Thyroid gland (tissue), 4 donors: ENCODE data around the gene ACVRL1.

Experiments
- POLR2A ChIP-seq, 2 donors: fragments of 450-650 bp; IDR thresholded peaks; one replicate each; pipeline ENCODE4 v1.6.1; 2017; ENCODE audit warnings: antibody characterized with exemption in 2 of 2, mild to moderate bottlenecking in 2 of 2, moderate library complexity in 1 of 2
- TF ChIP-seq, protein P1 (sequence below), 6 experiments: fragments of 200-600 bp in 3 of 6; fragments of 450-650 bp in 3 of 6; sonication (generic) in 3 of 6; IDR thresholded peaks; one replicate each; pipeline ENCODE4 v1.5.1; 2016 to 2019; ENCODE audit warnings: antibody characterized with exemption in 6 of 6, mild to moderate bottlenecking in 2 of 6, inconsistent platforms in 1 of 6, moderate library complexity in 1 of 6

DNA sequence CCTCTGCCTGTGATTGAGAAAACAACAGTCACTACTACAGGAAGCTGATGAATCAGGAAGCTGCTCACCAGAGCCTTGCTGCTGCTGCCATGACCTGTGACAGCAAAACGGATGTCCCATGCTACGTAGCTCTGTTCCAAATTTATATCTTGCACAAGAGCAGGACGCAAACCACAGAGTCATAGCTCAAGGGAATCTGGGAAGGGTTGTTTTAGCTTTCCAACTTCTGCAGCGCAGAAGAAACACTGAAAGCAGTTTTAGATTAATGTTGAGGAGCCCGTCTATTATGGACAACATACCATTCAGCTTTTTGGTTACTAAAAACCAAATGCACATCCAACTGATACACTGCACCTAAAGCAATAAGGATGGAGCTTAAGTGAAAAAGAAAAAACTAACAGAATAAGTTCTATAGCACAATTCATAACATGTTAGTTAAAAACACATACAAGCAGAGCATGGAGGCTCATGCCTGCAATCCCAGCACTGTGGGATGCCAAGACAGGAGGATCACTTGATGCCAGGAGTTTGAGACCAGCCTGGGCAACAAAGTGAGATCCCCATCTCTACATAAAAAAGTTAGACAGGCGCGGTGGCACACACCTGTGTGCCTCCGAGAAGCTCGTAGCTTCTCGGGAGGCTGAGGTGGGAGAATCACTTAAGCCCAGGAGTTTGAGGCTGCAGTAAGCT lies 21.1 kb upstream of the ACVRL1 start:
- TF ChIP-seq, protein P1, sequence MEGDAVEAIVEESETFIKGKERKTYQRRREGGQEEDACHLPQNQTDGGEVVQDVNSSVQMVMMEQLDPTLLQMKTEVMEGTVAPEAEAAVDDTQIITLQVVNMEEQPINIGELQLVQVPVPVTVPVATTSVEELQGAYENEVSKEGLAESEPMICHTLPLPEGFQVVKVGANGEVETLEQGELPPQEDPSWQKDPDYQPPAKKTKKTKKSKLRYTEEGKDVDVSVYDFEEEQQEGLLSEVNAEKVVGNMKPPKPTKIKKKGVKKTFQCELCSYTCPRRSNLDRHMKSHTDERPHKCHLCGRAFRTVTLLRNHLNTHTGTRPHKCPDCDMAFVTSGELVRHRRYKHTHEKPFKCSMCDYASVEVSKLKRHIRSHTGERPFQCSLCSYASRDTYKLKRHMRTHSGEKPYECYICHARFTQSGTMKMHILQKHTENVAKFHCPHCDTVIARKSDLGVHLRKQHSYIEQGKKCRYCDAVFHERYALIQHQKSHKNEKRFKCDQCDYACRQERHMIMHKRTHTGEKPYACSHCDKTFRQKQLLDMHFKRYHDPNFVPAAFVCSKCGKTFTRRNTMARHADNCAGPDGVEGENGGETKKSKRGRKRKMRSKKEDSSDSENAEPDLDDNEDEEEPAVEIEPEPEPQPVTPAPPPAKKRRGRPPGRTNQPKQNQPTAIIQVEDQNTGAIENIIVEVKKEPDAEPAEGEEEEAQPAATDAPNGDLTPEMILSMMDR (IDR thresholded peaks at IDR 0.05): no peak
- TF ChIP-seq POLR2A (IDR thresholded peaks at IDR 0.05): peak in 1 of 2 donors; percentile 29
